Fibroblast of skin of abdomen (primary cell): ENCODE data around the gene TEKT5.
"Not testable (repeated sequence)": the region's sequence is repeated elsewhere in the genome, so short reads cannot be mapped to it uniquely, and the experiment has no call there.

Source experiments
- DNase-seq: peaks from one replicate; pipeline ENCODE4 v3.0.0-alpha.2; 2013

TEKT5 gene

DNA sequence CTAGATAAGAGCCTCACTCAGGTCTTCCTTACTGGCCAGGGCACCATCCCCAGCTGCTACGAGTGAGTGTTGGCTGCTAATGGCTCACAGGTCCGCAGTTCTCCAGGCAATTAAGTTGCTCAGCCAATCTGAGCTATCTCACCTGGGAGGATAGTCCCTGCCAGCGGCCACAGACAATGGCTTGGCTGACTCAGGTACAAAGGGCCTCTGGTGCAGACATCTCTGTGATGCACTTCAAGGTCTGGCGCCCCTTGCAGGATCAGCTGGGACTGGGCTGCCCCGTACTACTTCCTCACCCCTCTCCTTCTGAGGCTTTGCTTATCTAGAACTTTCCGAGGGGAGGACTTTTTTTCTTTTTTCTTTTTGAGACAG is 65.2 kb downstream of the TEKT5 start:
- no peak for DNase-seq

DNA sequence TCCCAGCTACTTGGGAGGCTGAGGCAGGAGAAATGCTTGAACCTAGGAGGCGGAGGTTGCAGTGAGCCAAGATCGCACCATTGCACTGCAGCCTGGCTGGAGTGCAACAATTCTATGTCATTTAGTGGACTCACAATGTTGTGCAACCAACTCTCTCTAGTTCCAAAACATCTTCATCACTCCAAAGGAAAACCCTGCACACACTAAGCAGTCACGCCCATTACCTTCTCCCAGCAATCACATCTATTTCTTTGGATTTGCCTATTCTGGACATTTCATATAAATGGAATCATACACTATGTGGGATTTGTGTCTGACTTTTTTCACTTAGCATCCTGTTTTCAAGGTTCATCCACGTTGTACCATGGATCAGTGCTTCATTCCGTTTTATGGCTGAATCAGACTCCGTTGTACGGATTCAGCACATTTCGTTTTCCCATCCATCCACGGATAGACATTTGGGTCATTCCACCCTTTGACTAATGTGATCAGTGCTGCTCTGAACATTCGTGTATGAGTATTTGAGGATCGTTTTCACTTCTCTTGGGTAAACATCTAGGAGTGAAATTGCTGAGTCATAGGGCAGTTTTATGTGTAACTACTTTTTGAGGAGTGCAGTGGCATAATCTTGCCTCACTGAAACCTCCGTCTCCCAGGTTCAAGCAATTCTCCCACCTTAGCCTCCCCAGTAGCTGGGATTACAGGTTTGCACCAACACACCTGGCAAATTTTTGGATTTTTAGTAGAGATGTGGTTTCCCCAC is 69.0 kb downstream of the TEKT5 start:
- DNase-seq: no peak

DNA sequence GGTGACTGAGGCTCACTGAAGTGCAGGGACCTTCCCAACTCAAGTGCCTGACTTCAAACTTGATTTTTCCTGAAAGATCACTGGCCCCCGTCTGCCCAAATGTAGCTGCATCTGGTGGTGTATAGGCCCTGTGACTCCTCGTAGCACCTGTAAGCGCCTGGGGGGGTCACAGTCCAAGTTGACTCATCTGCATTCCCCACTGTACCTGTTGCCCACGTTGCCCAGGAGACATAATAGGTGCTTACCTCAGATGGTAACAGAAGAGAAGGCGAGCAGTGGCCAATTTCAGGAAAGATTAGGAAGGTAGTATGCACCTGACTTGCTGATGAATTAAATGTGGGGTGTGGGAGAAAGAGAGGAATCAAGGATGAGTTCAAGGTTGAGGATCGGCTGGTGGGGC is 70.2 kb downstream of the TEKT5 start:
- DNase-seq: no peak

DNA sequence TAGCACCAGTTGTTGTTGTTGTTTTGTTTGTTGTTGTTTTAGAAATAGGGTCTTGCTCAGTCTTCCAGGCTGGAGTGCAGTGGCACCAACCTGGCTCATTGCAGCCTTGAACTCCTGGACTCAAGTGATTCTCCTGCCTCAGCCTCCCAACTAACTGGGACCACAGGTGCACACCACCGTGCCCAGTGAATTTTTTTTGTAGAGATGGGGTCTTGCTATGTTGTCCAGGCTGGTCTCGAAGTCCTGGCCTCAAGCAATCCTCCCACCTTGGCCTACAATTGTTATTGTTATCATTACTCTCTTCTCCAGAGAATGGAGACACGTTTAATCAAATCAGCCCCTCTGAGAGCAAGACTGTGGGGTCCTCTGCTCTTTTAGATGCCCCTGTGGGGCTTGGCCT is 71.7 kb downstream of the TEKT5 start:
- DNase-seq: no peak

DNA sequence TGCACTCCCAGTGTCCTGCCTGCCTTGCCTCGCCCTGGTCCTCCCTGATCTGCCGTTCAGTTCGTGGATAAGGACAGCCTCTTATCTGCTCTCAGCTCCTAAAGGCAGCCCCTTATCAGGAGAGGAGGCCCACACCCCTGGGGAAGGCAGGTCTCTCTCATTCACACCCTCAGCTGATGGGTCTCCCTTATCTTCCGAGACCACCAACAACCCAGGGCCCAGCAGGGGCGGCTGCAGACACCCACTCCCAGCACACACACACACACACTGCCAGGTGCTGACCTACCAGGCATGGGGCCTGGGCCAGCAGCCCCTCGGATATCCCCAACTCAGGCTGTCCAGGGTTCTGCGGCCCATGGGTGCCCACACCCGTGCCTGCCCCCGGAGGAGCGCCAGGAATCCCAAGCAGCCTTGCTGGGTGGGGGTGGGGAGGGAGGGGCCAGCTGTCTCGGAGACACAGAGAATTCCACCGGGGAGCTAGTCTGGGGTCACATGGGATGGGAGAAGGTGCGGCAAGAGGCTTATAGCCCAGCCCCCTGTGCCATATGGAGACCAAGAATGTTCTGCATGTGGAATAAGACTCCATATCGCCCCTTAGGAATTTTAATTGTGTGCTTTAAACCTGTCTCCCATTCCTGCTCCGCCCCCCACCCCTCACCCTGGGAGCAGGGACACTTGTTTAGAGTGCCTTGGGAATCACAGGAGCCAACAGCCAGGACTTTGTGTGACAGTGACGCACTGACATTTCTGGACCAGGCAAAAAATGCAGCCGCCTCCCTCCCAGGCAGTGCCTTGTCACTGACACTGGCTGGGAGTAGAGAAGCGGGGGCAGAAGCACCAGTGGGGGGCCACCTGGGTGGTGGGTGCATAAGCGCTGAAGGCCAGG is 72.5 kb downstream of the TEKT5 start:
- peak; percentile 21 for DNase-seq

DNA sequence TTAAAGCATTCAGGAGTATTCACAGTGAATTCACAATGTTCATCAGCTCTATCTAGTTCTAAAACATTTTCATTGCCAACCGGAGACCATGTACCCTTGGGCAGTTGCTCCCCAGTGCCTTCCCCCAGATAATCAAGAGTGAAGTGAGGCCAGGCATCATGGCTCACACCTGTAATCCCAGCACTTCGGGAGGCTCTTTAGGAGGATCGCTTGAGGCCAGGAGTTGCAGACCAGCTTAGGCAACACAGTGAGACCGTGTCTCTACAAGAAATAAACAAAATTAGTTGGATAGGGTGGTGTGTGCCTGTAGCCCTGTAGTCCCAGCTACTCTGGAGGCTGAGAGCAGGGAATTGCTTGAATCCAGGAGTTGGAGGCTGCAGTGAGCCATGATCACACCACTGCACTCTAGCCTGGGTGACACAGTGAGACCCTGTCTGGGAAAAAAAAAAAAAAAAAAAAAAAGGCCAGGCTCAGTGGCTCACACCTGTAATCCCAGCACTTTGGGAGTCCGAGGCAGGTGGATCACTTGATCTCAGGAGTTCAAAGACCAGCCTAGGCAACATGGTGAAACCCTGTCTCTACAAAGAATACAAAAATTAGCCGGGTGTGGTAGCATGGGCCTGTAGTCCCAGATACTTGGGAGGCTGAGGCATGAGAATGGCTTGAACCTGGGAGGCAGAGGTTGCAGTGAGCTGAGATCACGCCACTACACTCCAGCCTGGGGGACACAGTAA is 73.3 kb downstream of the TEKT5 start:
- DNase-seq: not testable (repeated sequence)

DNA sequence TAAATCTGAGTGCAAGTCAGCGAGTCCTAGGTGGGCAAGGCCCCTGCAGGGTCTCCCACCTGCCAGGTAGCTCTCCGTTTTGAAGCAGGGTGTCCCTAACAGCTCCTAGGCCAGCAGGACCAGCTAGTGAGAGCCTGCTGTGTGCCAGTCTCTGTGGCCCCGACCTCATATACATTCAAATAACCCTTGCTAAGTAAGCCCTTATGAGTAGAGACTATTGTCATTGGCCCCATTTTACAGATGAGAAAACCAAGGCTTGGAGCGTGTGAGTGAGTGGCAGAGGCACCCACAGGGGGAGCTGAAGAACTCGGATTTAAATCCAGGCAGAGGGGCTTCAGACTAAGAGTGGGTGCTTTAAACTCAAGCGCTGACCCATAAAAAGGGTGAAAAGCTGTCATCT is 74.6 kb downstream of the TEKT5 start:
- DNase-seq: no peak

DNA sequence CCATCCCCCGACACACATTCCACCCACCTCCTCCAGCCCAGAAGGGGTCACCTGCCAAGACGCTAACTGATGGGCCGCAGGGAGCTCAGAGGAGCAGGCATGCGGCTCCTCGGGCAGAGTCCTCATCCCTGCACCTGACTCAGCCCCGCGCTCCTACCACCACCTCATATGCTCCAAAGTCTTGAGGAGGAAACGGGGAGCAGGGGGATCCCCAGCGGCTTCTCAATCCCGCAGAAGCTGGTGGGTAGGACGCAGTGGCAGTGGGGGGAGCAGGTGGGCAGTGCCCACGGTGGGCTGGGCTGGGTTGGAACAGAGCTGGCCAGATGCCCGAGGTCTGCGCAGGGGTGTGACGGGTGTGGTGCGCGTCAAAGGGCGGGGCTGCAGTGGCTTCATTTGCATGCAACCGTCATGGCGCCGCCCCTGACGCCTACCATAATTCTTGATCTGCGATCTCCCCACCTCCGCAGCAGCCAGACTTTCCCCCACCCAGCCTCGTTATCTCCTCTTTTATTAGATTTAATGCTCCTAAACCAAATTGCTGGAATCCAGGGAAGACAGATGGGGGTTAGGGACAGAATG is 75.4 kb downstream of the TEKT5 start:
- DNase-seq: no peak

DNA sequence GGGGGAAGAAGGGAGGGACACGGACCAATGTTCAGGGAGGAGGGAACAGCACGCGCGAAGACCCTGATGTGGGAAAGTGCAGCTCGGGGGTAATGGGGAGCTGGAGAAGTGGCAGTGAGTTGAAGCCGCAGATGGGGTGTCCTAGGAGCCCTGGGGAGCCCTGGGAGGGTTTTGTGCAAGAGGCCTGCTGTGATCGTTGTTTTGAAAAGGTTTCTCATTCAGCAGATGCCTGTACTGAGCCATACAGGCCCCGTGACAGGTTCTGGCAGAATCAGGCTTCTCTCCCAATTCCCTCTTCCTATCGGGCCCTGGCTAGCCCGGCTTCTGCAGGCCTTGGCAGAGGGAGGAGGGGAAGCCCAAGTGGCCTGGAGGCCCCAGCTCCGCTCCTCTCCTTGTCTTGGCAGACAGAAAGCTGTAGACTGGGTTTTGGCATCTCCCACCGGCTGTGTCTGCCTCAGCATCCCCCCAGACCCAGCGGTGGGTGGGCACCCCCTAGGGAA is 76.0 kb downstream of the TEKT5 start:
- DNase-seq: no peak

DNA sequence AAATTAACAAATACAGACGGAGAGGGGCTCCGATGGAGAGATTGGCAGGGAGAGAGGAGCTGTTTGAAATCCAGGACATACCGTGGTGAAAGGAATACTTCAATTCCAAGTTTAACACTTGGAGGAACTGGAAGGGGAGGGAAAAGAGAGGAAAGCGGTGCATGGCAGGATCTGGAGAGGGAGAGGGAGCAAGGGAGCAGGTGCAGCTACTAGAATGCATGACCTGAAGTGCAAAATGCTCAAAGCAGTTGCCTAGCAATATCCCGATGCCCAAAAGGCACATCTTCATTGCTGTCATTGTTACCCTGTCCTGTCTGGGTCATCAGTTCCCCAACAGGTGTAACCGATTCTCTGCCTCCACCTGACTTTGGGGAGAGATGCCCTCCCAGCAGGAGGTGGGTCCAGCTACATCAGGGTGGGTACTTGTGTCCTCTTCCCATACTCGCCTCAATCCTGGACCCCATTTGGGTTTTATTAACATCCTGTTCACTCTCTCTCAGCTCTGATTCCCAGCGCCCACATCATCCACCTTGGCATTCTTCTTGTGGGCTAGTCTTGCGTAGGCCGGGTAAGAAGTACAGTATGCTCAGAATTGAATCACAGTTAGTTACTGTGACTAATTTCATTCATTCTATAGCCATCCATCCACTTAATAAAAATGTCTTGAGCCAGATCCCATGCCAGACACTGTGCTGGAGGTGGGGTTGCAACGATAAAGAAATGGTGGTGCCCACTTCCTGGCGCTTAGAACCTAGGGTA is 76.9 kb downstream of the TEKT5 start:
- DNase-seq: no peak

DNA sequence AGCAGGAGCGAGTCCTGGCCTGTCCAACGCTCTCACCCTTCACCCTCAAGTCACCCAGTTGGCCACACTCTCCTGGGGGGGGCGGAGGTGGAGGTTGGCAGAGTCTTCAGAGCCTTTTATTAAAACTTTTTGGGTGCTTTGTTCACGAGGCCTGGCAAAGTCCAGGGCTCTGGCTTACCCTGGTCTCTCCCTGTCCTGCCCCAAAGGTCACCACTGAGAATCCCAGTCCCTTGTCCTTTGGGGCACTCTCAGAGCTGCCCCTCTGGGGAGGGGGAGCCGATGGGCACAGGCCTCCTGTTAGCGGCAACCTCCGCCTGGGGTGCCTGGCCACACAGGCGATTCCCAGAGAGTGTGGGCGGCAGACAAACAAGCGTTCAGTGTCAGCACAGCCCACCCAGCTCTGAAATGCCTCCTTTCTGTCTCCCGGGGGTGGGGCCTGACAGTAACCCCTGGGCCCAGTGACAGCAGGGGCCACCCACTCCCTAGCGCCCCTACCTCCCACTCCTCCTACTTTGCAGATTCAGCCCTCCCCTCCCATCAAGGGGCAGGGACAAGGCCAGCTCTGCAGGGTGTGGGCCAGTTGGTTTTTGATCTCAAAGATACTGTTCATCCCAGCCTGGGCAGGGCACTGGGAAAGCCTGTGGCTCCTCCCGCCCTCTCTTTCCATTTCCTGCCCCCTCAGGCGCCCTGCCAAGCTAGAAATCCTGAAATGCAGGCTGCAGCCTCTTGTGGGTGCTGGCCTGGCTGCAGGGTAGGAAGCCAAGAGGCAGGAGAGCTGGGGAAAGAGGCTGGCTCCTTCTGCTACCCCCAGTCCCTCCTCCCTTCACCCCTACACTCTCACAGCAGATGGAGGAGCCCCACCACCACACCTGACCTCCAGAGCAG is 77.7 kb downstream of the TEKT5 start:
- peak; percentile 66 for DNase-seq

DNA sequence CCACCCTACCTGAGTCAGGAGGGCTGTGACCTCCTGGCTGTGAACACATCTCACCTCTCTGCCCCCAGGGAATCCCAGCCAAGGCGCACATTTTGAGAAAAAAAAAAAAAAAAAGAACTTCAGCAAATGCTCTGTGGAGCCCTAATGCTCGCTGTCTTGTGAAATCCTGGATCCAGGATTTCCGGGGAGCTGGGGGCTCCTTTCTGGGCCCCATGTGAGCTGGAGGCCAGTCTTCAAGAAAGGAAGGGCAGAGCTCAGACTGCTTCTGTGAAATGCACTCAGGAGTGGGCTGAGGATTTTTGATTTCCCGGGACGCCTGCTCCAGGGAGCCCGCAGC is 78.3 kb downstream of the TEKT5 start:
- DNase-seq: no peak

DNA sequence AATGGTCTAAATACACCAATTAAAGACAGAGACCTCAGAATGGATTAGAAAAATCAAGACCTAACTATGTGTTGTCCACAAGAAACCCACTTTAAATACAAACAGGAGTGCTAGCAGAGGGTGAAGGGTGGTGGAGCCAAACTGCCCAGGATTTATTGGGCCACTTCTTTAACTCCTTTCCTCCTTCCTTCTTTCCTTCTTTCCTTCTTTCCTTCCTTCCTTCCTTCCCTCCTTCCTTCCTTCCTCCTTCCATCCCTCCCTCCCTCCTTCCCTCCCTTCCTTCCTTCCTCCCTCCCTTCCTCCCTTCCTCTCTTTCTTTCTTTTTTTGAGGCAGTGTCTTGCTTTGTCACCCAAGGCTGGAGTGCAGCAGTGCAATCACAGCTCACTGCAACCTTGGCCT is 80.0 kb downstream of the TEKT5 start:
- DNase-seq: no peak

DNA sequence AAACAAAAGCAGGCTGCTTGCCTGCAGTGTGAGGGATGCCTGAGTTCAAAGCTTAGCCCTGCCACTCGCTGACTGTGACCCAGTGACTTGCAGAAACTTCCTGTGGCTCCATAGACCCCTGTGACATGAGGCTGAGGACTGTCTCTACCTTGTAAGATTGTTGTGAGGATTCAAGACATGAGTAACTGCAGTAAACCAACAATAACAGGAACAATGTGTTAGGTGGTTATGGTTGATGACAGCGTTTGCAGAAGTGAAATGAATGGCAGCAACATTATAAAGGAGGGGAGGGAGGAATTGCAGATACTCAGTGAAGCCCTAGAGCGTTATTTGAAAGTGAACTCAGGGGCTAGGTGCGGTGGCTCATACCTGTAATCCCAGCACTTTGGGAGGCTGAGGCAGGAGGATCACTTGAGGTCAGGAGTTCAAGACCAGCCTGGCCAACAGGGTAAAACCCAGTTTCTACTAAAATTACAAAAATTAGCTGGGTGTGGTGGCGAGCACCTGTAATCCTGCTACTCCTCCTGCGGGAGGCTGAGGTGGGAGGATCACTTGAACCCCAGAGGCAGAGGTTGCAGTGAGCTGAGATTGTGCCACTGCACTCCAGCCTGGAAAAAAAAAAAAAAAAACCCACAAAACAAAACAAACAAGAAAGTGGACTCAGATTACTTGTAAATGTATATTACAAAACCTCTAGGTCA is 80.8 kb downstream of the TEKT5 start:
- no peak for DNase-seq

DNA sequence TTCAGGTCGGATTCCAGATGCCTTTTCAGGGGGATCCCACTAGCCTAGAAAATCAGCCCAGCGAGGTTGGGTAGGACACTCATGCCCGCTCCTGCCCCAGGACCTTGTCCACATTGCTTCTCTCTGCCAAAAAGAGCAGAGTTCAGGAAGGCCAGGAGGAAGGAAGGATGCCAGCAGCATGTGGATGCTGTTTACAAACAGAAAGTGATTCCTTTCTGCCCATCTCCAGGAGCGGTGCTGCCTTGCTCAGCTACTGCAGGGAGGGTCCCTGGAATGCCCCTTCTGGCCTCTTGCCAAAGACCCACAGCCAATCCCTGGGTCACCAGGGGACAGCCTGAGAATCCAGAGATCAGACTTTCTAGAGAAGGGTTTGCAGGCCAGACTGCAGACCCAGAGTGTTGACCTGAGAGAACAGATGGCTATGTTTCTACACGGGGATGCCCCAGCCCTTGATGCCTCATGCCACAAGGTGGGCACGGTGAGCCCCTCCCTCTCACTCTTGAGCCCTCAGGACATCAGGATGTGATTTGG is 82.0 kb downstream of the TEKT5 start:
- DNase-seq: no peak

DNA sequence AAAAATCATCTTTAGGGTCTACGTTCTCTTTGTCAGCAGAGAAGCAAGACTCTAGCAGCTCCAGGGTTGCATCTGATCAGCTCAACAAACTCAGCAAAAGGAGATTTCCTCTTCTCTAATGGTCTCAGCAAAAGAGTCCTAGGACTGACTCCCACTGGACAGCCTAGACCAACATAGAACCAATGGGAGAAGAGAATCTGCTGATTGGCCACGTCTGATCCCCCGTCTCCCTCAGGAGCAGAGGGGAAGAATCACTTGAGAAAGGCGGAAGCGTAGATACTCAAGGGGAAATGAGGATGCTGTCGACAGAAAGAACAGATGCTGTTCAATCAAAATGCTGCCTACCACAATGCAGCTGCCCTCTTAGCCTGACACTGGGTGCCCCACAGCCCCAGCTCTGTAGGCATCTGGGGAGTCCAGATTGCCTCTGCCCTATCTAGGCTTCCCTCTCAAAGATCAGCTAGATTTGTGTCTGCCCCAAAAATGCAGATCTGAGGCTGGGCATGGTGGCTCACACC is 82.8 kb downstream of the TEKT5 start:
- no peak for DNase-seq

DNA sequence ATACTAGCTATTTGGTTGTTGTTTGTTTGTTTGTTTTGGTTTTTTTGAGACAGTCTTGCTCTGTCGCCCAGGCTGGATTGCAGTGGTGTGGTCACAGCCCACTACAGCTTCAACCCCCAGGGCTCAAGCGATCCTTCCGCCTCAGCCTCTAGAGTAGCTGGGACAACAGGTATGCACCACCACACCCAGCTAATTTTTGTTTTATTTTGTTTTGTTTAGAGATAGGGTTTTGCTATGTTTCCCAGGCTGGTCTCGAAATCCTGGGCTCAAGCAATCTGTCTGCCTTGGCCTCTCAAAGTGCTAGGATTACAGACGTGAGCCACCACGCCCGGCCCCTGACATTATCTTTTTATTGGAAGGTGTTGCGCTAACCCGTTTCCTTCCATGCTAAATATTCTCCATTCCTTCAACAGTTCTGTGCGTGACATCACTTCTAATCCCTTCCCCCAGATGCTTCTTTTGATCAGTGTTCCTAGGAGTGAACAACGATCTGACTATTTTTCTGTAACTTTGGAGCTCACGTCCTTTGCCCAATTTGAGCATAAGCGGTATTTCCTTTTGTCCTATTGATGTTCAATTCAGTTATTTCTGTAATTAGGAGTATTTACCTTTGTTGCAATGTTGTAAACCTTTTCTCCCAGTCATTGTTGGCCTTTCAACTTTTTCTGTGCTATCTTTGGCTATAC is 84.1 kb downstream of the TEKT5 start:
- DNase-seq: no peak

DNA sequence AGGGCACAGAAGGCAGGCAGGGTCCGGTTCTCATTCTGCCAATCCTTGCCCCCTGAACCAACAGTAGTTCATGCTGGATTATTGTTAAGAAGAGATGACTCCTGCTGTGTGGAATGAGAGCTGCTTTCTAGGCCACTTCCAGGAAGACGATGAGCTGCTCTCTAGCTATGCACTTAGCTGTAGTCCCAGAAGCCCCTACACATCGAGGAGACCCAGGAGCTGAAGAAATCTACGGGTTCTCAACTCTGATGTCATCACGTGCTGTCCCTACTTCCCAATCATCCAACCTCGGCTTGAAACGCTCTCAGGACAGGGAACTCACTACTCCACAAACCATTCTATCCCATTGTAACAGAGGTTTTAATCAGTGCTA is 85.3 kb downstream of the TEKT5 start:
- DNase-seq: peak; percentile 91

DNA sequence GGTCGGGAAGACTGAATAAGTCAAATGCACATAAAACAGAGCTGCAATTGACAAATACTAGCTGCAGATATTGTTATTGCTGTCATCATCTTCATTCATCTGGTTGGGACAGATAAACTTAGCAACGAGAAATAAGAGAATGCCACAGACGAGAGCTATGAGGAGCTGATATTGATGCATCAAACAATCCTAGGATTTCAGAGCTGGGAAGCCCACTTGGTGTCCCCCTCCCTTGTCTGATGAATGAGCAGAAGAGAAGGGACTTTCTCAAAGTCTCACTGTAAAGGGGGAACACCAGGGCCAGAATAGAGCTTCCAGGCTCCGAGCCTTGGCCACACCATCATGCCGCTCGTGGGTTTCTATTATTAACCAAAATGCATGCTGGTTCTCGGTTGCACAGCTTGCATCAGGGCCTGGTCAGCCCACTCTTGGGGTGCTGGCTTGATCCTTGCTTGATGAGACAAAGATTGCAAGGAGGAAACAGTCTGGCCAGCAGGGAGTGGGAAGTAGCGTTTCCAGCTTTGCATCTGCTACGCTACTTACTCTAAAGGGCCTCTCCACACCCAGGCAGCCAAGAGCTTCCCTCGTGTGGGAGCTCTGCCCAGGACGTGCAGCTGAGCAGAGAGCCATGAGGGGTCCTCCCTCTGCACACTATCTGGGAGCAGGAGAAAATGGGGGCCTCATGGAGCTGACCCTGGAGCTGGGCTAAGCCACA is 85.9 kb downstream of the TEKT5 start:
- peak; percentile 61 for DNase-seq
